ENCODE results near the gene RAB40AL. TPM values are rescaled to one million over a fixed set of nuclear protein-coding genes. Genes with fewer than 3 reads are reported as not detected.
A peak's percentile ranks its signal among the peaks of the same experiment; 100 is the strongest.

Gene RAB40AL
- total RNA-seq, 1 donor from 2014 or later: 1.1 TPM

- no peaks in the 10 kb centered on the region for H3K27me3 Mint-ChIP-seq
- no peak overlapping the region for H3K4me3 Mint-ChIP-seq (ENCODE audit: low read depth)
- DNase-seq (ENCODE audit: low spot score, unreplicated experiment): no peak
- peaks cover 5% of the 10 kb centered on the region for H3K36me3 Mint-ChIP-seq (ENCODE audit: insufficient read depth)
- no peak overlapping the region for H3K27ac Mint-ChIP-seq
- TF ChIP-seq, protein P1, sequence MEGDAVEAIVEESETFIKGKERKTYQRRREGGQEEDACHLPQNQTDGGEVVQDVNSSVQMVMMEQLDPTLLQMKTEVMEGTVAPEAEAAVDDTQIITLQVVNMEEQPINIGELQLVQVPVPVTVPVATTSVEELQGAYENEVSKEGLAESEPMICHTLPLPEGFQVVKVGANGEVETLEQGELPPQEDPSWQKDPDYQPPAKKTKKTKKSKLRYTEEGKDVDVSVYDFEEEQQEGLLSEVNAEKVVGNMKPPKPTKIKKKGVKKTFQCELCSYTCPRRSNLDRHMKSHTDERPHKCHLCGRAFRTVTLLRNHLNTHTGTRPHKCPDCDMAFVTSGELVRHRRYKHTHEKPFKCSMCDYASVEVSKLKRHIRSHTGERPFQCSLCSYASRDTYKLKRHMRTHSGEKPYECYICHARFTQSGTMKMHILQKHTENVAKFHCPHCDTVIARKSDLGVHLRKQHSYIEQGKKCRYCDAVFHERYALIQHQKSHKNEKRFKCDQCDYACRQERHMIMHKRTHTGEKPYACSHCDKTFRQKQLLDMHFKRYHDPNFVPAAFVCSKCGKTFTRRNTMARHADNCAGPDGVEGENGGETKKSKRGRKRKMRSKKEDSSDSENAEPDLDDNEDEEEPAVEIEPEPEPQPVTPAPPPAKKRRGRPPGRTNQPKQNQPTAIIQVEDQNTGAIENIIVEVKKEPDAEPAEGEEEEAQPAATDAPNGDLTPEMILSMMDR (IDR thresholded peaks at IDR 0.05; ENCODE audit: unreplicated experiment): no peak
- no peaks in the 10 kb centered on the region for H3K4me1 Mint-ChIP-seq (ENCODE audit: low read depth)
- H3K9me3 Mint-ChIP-seq (ENCODE audit: low read depth): peaks cover 26% of the 10 kb centered on the region
Observed at GRCh38 chrX:102930990-102931756, 5.9 kb upstream of the RAB40AL start.

GRCh38 chrX:102934624-102935023, 2.4 kb upstream of the RAB40AL start:
- H3K36me3 Mint-ChIP-seq (ENCODE audit: insufficient read depth): peaks cover 2% of the 10 kb centered on the region
- DNase-seq (ENCODE audit: low spot score, unreplicated experiment): no peak
- H3K27ac Mint-ChIP-seq: no peak overlapping the region
- H3K4me1 Mint-ChIP-seq (ENCODE audit: low read depth): no peaks in the 10 kb centered on the region
- TF ChIP-seq, protein P1 (IDR thresholded peaks at IDR 0.05; ENCODE audit: unreplicated experiment): peak; percentile 57
- H3K9me3 Mint-ChIP-seq (ENCODE audit: low read depth): peaks cover 28% of the 10 kb centered on the region
- H3K27me3 Mint-ChIP-seq: no peaks in the 10 kb centered on the region
- no peak overlapping the region for H3K4me3 Mint-ChIP-seq (ENCODE audit: low read depth)

- Mint-ChIP-seq H3K27me3 (no peaks in the 10 kb centered on the region), H3K9me3 (ENCODE audit: low read depth) (peaks cover 25% of the 10 kb centered on the region)
- DNase-seq (ENCODE audit: low spot score, unreplicated experiment): peak; percentile 44
Observed at GRCh38 chrX:102950908-102951866, 14.1 kb downstream of the RAB40AL start.

GRCh38 chrX:102957751-102958150, 20.7 kb downstream of the RAB40AL start:
- DNase-seq (ENCODE audit: low spot score, unreplicated experiment): no peak
- Mint-ChIP-seq H3K4me3 (ENCODE audit: low read depth) (no peak overlapping the region), H3K9me3 (ENCODE audit: low read depth) (peaks cover 17% of the 10 kb centered on the region), H3K27ac (no peak overlapping the region), H3K27me3 (no peaks in the 10 kb centered on the region), H3K36me3 (ENCODE audit: insufficient read depth) (no peaks in the 10 kb centered on the region), H3K4me1 (ENCODE audit: low read depth) (no peaks in the 10 kb centered on the region)
- TF ChIP-seq, protein P1 (IDR thresholded peaks at IDR 0.05; ENCODE audit: unreplicated experiment): no peak

More at GRCh38 chrX:102950908-102951866, 14.1 kb downstream of the RAB40AL start:
- Mint-ChIP-seq H3K27ac (no peak overlapping the region), H3K36me3 (ENCODE audit: insufficient read depth) (no peaks in the 10 kb centered on the region), H3K4me3 (ENCODE audit: low read depth) (peak overlapping the region; percentile 54), H3K4me1 (ENCODE audit: low read depth) (no peaks in the 10 kb centered on the region)
- TF ChIP-seq, protein P1 (IDR thresholded peaks at IDR 0.05; ENCODE audit: unreplicated experiment): peak; percentile 65

DNA sequence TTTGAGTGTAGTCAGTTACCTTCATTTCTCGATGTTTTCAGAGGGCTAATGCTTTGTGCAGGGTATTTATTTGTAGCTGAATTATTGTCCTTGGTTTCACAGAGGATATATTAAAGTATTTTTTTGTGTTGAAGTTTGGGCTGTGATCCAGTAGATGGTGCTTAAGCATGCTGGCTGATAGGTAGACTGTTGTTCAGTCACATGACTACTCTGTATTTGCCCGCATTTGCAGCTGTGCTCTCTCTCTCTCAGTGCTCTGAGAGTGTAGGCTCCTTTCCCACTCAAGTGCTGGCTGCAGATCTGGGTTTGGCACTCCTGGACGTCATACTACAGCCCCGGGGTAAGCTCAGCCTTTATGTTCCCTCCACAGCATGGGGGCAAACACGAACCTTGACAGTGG, 21.7 kb downstream of the RAB40AL start:
- TF ChIP-seq, protein P1 (IDR thresholded peaks at IDR 0.05; ENCODE audit: unreplicated experiment): no peak
- H3K36me3 Mint-ChIP-seq (ENCODE audit: insufficient read depth): no peaks in the 10 kb centered on the region
- no peaks in the 10 kb centered on the region for H3K4me1 Mint-ChIP-seq (ENCODE audit: low read depth)
- H3K27ac Mint-ChIP-seq: no peak overlapping the region
- H3K4me3 Mint-ChIP-seq (ENCODE audit: low read depth): no peak overlapping the region
- no peaks in the 10 kb centered on the region for H3K27me3 Mint-ChIP-seq
- DNase-seq (ENCODE audit: low spot score, unreplicated experiment): no peak
- H3K9me3 Mint-ChIP-seq (ENCODE audit: low read depth): peaks cover 20% of the 10 kb centered on the region
